GM12864 (cell line): Measurements from ENCODE around the gene SLC39A9.

ENCODE experiments used
- DNase-seq: peaks from one replicate; pipeline ENCODE4 v3.0.0-alpha.2; 2011; ENCODE audit warnings: low read depth
- H3K4me3 ChIP-seq: 2 replicates; pipeline ENCODE4 v1.5.1; 2011; ENCODE audit warnings: mild to moderate bottlenecking, low read depth, low read length, control low read depth
- CTCF ChIP-seq: IDR thresholded peaks from 2 replicates; pipeline ENCODE4 v1.5.1; 2011; ENCODE audit warnings: low read depth, mild to moderate bottlenecking, moderate library complexity, low read length, control low read depth, inconsistent platforms; ENCODE audit errors: missing control alignments

The SLC39A9 gene

GRCh38 chr14:69487226-69487625 lies 88.7 kb downstream of the SLC39A9 start:
- no peak for TF ChIP-seq CTCF
- H3K4me3 ChIP-seq, result no peak overlapping the region
- DNase-seq, result no peak

GRCh38 chr14:69487771-69488170 lies 89.3 kb downstream of the SLC39A9 start:
- no peak overlapping the region for H3K4me3 ChIP-seq
- DNase-seq, result no peak
- no peak for TF ChIP-seq CTCF

GRCh38 chr14:69489495-69489894 lies 91.0 kb downstream of the SLC39A9 start:
- DNase-seq, result no peak
- H3K4me3 ChIP-seq, result no peak overlapping the region
- TF ChIP-seq CTCF, result no peak

GRCh38 chr14:69490219-69490918 lies 91.9 kb downstream of the SLC39A9 start:
- no peak for TF ChIP-seq CTCF
- no peak for DNase-seq
- H3K4me3 ChIP-seq, result no peak overlapping the region

- DNase-seq, result no peak
- TF ChIP-seq CTCF, result no peak
- H3K4me3 ChIP-seq, result no peak overlapping the region
These were observed 92.7 kb downstream of the SLC39A9 start for GRCh38 chr14:69491193-69491592.

- H3K4me3 ChIP-seq, result no peak overlapping the region
- TF ChIP-seq CTCF, result no peak
- DNase-seq, result no peak
These were observed 94.5 kb downstream of the SLC39A9 start for GRCh38 chr14:69493038-69493437.

- H3K4me3 ChIP-seq, result no peak overlapping the region
- DNase-seq, result no peak
- no peak for TF ChIP-seq CTCF
These were observed 95.3 kb downstream of the SLC39A9 start for GRCh38 chr14:69493791-69494190.
